Neuronal stem cell (in vitro differentiated cells): ENCODE measurements around the gene ARMC2.

Experiments
- DNase-seq: peaks from one replicate; pipeline ENCODE4 v3.0.0-alpha.2; 2013; ENCODE audit warnings: low spot score
- H2AFZ ChIP-seq: one replicate; pipeline ENCODE4 v1.6.1; 2013; ENCODE audit warnings: mild to moderate bottlenecking, low read length, inconsistent platforms
- H2AK5ac ChIP-seq: 2 replicates; pipeline ENCODE4 v1.6.1; 2013; ENCODE audit warnings: low read depth, mild to moderate bottlenecking, inconsistent platforms, low read length, moderate library complexity, mixed read lengths
- H2BK120ac ChIP-seq: 2 replicates; pipeline ENCODE4 v1.6.1; 2013; ENCODE audit warnings: low read depth, mild to moderate bottlenecking, inconsistent platforms, low read length, moderate library complexity, mixed read lengths
- H2BK12ac ChIP-seq: one replicate; pipeline ENCODE4 v1.6.1; 2013; ENCODE audit warnings: low read length, inconsistent platforms
- H2BK15ac ChIP-seq: 2 replicates; pipeline ENCODE4 v1.6.1; 2013; ENCODE audit warnings: mild to moderate bottlenecking, low read length, inconsistent platforms, mixed read lengths
- H2BK5ac ChIP-seq: one replicate; pipeline ENCODE4 v1.6.1; 2013; ENCODE audit warnings: inconsistent platforms, mild to moderate bottlenecking, low read length, moderate library complexity
- H3K14ac ChIP-seq: one replicate; pipeline ENCODE4 v1.6.1; 2013; ENCODE audit warnings: low read length, inconsistent platforms
- H3K18ac ChIP-seq: 2 replicates; pipeline ENCODE4 v1.6.1; 2013; ENCODE audit warnings: low read length, inconsistent platforms
- H3K23ac ChIP-seq: 2 replicates; pipeline ENCODE4 v1.6.1; 2013; ENCODE audit warnings: low read depth, mild to moderate bottlenecking, mixed read lengths, low read length, inconsistent platforms; ENCODE audit not compliant: poor library complexity
- H3K27ac ChIP-seq: replicated peaks from 3 replicates; pipeline ENCODE4 v1.5.1; 2013; ENCODE audit warnings: low read length, inconsistent platforms
- H3K27me3 ChIP-seq, 3 experiments: 2 replicates each; pipeline ENCODE4 v1.6.1; 2013; ENCODE audit warnings: low read length in 3 of 3, mild to moderate bottlenecking in 2 of 3, inconsistent platforms in 1 of 3, low read depth in 1 of 3, mixed read lengths in 1 of 3, moderate library complexity in 1 of 3; ENCODE audit not compliant: control insufficient read depth in 3 of 3, insufficient read depth in 3 of 3
- H3K36me3 ChIP-seq, 2 donors: replicated peaks in 1 of 2; 2 replicates each; pipeline ENCODE4 v1.6.1; 2013; ENCODE audit warnings: low read length in 2 of 2; ENCODE audit not compliant: control insufficient read depth in 2 of 2, insufficient read depth in 2 of 2
- H3K4ac ChIP-seq: 2 replicates; pipeline ENCODE4 v1.6.1; 2013; ENCODE audit warnings: inconsistent platforms, mild to moderate bottlenecking, low read length, moderate library complexity
- H3K4me1 ChIP-seq, 2 donors: 1 replicate in 1 of 2; 2 replicates in 1 of 2; pipeline ENCODE4 v1.6.1; 2013; ENCODE audit warnings: low read length in 2 of 2, low read depth in 1 of 2; ENCODE audit not compliant: control insufficient read depth in 2 of 2, insufficient read depth in 1 of 2
- H3K4me2 ChIP-seq: one replicate; pipeline ENCODE4 v1.6.1; 2013; ENCODE audit warnings: mild to moderate bottlenecking, low read length, inconsistent platforms; ENCODE audit not compliant: insufficient read depth, poor library complexity, severe bottlenecking
- H3K4me3 ChIP-seq, 2 donors: 2 replicates each; pipeline ENCODE4 v1.5.1; 2013; ENCODE audit warnings: low read length in 2 of 2, mild to moderate bottlenecking in 2 of 2, inconsistent platforms in 1 of 2, moderate library complexity in 1 of 2
- H3K79me1 ChIP-seq: one replicate; pipeline ENCODE4 v1.6.1; 2013; ENCODE audit warnings: low read depth, mild to moderate bottlenecking, inconsistent platforms, low read length, moderate library complexity
- H3K9ac ChIP-seq: one replicate; pipeline ENCODE4 v1.6.1; 2013; ENCODE audit warnings: mild to moderate bottlenecking, low read depth, low read length, inconsistent platforms; ENCODE audit not compliant: poor library complexity
- H3K9me3 ChIP-seq, 2 donors: replicated peaks in 1 of 2; 2 replicates each; pipeline versions ENCODE3 to v1.6.1; 2013; ENCODE audit warnings: low read length in 2 of 2, mild to moderate bottlenecking in 2 of 2, inconsistent platforms in 1 of 2, low read depth in 1 of 2, mixed read lengths in 1 of 2, moderate library complexity in 1 of 2; ENCODE audit not compliant: control insufficient read depth in 2 of 2, insufficient read depth in 1 of 2
- H4K8ac ChIP-seq: one replicate; pipeline ENCODE4 v1.6.1; 2013; ENCODE audit warnings: low read depth, mild to moderate bottlenecking, inconsistent platforms, low read length, moderate library complexity
- H4K91ac ChIP-seq: one replicate; pipeline ENCODE4 v1.6.1; 2013; ENCODE audit warnings: low read length, low read depth, mild to moderate bottlenecking, inconsistent platforms; ENCODE audit not compliant: poor library complexity
- WGBS, 2 donors: extraction: QIAGEN DNeasy Blood & Tissue Kit; methylation state at CpG; one replicate each; pipeline ENCODE4 v1.1.7; 2013; ENCODE audit warnings: missing lambda C conversion rate in 2 of 2, mixed read lengths in 1 of 2; ENCODE audit not compliant: insufficient read length in 2 of 2, insufficient replicate concordance in 1 of 2; ENCODE audit errors: extremely low coverage in 2 of 2; 5-methylcytosine and 5-hydroxymethylcytosine counted together

ARMC2 gene

DNA sequence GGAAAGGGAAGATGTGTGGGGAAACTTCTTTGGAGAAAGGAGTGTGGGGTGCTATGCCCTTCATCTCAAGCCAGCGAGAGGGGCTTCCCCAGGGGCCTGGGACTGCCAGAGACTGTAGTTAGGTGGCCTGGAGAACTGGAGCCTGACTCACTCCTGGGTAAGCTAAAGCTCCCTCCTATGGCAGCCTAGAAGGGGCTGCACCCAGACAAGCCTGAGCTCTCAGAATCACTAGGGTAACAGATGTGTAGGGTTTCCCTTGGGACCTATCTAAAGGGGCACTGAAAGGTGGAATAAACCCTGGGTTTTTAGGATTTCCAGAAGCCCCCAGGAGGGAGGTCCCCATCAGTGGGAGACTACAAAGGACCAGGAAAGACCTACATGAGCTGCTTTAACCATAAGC is 1.6 kb upstream of the ARMC2 start:
- H3K9me3 ChIP-seq: no peaks in the 10 kb centered on the region
- peaks cover 0 to 24% (median 0%) of the 10 kb centered on the region in 3 experiments for H3K27me3 ChIP-seq
- no peak overlapping the region for H3K14ac ChIP-seq
- H2BK15ac ChIP-seq: no peak overlapping the region
- H3K79me1 ChIP-seq: no peaks in the 10 kb centered on the region
- no peak overlapping the region for H4K8ac ChIP-seq
- H3K4ac ChIP-seq: no peak overlapping the region
- H2BK120ac ChIP-seq: no peak overlapping the region
- peak overlapping the region; percentile 4 for H2AFZ ChIP-seq
- no peak overlapping the region for H3K27ac ChIP-seq
- no peak overlapping the region for H3K9ac ChIP-seq
- H3K18ac ChIP-seq: no peak overlapping the region
- H4K91ac ChIP-seq: no peak overlapping the region
- no peak overlapping the region for H2AK5ac ChIP-seq
- DNase-seq: no peak
- H3K36me3 ChIP-seq: no peaks in the 10 kb centered on the region
- H3K4me2 ChIP-seq: no peak overlapping the region
- no CpG with 5 or more reads among the region's 1 CpG for WGBS, 2 donors
- H3K4me1 ChIP-seq: peaks cover 2 to 4% of the 10 kb centered on the region in 2 donors
- H2BK12ac ChIP-seq: no peak overlapping the region
- no peak overlapping the region for H3K4me3 ChIP-seq
- H3K23ac ChIP-seq: no peak overlapping the region
- H2BK5ac ChIP-seq: no peak overlapping the region

DNA sequence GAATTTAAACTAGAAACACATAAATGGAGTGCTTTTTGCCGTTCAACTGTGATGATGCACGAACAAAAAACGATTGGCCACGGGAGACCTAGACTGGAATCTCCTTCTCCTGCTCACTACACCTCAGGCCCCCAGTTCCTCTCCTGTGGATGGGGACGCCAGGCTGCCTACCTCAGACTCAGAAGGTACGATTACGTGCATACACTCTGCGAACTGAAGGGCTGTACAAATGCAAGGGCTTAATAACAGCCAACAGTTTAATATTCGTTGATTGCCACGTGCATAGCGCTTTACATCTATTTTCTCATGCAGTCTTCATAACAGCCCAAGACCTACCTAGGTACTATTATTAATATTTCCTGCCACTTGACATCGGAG is 495 bp upstream of the ARMC2 start:
- no peaks in the 10 kb centered on the region for H3K9me3 ChIP-seq
- H2BK15ac ChIP-seq: no peak overlapping the region
- no peak for DNase-seq
- H3K9ac ChIP-seq: peak overlapping the region; percentile 34
- H3K27me3 ChIP-seq: peaks cover 0 to 24% (median 0%) of the 10 kb centered on the region in 3 experiments
- no peak overlapping the region for H4K91ac ChIP-seq
- no peak overlapping the region for H3K23ac ChIP-seq
- H3K4me3 ChIP-seq: peak overlapping the region in 1 of 2 donors; percentile 93
- no peak overlapping the region for H2AK5ac ChIP-seq
- H2AFZ ChIP-seq: peak overlapping the region; percentile 100
- peak overlapping the region; percentile 78 for H3K4me2 ChIP-seq
- no peaks in the 10 kb centered on the region for H3K36me3 ChIP-seq
- no CpG with 5 or more reads among the region's 12 CpGs for WGBS, 2 donors
- no peak overlapping the region for H3K18ac ChIP-seq
- no peak overlapping the region for H2BK12ac ChIP-seq
- H2BK120ac ChIP-seq: no peak overlapping the region
- no peaks in the 10 kb centered on the region for H3K79me1 ChIP-seq
- no peak overlapping the region for H3K14ac ChIP-seq
- no peak overlapping the region for H2BK5ac ChIP-seq
- H3K4me1 ChIP-seq: peaks cover 2 to 3% of the 10 kb centered on the region in 2 donors
- no peak overlapping the region for H3K27ac ChIP-seq
- no peak overlapping the region for H3K4ac ChIP-seq
- peak overlapping the region; percentile 88 for H4K8ac ChIP-seq

DNA sequence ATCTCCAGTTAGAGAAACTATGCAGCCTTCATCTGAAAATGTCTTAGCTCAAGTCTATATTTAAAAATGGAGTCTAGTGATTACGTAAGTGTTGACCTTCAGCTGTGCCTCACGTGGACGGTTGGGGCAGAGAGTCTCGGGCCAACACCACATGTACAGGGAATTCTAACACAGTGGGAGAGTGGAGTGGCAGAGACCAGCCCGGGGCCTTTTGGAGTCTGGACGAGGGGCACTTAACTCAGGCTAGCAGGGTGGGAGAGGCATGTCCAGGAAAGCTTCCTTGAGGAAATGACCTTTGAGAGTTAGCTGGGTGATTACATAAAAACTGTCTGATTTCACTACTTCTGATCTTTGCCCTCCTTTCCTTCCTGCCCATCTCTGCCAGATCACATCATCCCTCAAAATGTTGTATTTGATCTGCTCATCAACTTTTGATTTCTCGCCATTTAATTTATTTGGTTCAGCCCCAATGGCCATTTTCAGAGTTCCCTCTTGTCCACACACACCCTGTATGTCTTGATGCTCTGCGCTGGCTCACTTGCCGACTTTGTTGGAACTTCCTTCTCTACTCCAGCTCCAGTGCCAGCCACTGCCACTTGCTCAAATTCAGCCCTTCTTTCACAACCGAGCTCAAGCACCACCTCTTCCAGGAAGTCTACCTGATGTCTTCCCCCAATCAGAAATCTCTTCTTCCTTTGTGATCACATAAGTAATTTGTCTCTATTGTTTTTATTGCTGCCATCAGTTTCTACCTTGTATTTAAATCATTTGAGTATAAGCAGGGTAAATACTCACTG is 2.6 kb downstream of the ARMC2 start:
- no peak overlapping the region for H3K14ac ChIP-seq
- no peak overlapping the region for H2BK120ac ChIP-seq
- DNase-seq: no peak
- no peak overlapping the region for H4K8ac ChIP-seq
- no peak overlapping the region for H2AK5ac ChIP-seq
- H3K9me3 ChIP-seq: no peaks in the 10 kb centered on the region
- H2AFZ ChIP-seq: no peak overlapping the region
- H4K91ac ChIP-seq: no peak overlapping the region
- H2BK15ac ChIP-seq: no peak overlapping the region
- no peak overlapping the region for H3K4ac ChIP-seq
- H3K27ac ChIP-seq: no peak overlapping the region
- peaks cover 0 to 16% (median 0%) of the 10 kb centered on the region in 3 experiments for H3K27me3 ChIP-seq
- H3K4me3 ChIP-seq: no peak overlapping the region
- no peaks in the 10 kb centered on the region for H3K79me1 ChIP-seq
- no peak overlapping the region for H3K9ac ChIP-seq
- no peak overlapping the region for H3K23ac ChIP-seq
- no peak overlapping the region for H2BK12ac ChIP-seq
- no peak overlapping the region for H3K4me2 ChIP-seq
- no peak overlapping the region for H2BK5ac ChIP-seq
- H3K4me1 ChIP-seq: peaks cover 2 to 3% of the 10 kb centered on the region in 2 donors
- H3K36me3 ChIP-seq: peaks cover 1 to 15% of the 10 kb centered on the region in 2 donors
- H3K18ac ChIP-seq: no peak overlapping the region
- no CpG with 5 or more reads among the region's 10 CpGs for WGBS, 2 donors

DNA sequence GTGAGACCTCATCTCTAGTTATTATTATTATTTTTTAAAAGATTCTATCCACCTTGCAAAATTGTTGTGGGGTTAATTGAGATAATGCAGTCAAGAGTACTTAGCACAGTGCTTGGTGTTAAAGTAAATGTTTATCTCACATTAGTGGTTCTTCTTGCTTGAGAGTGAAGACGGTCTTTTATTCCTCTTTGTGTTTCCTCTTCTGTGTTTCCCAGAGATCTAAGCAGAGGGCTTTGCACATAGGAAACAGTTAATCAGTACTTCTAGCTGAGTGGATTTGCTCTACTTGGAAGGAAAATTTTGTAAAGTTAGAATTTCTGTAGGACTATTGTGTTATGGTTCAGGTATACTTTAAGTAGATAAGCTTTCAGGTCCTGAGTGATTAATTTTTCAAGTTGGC is 3.5 kb downstream of the ARMC2 start:
- Histone ChIP-seq H3K4me2 (no peak overlapping the region), H3K9ac (no peak overlapping the region), H3K4me1 (peaks cover 2 to 3% of the 10 kb centered on the region in 2 donors), H2AFZ (no peak overlapping the region), H3K27me3 (peaks cover 0 to 9% (median 0%) of the 10 kb centered on the region in 3 experiments), H3K27ac (no peak overlapping the region), H3K4ac (no peak overlapping the region), H3K18ac (no peak overlapping the region), H4K8ac (no peak overlapping the region), H2BK120ac (no peak overlapping the region), H2BK12ac (no peak overlapping the region), H2AK5ac (no peak overlapping the region), H2BK5ac (no peak overlapping the region), H3K4me3 (no peak overlapping the region), H3K9me3 (peaks cover 4 to 5% of the 10 kb centered on the region in 2 donors), H3K36me3 (peaks cover 6 to 23% of the 10 kb centered on the region in 2 donors), H3K14ac (no peak overlapping the region), H3K79me1 (no peaks in the 10 kb centered on the region), H2BK15ac (no peak overlapping the region), H4K91ac (no peak overlapping the region), H3K23ac (no peak overlapping the region)
- no peak for DNase-seq
- no CpG with 5 or more reads among the region's 1 CpG for WGBS, 2 donors
